HepG2 (cell line): ENCODE measurements around the gene CCDC66. TPM values are rescaled to one million over a fixed set of nuclear protein-coding genes. Genes with fewer than 3 reads are reported as not detected.

Experiments
- ATAC-seq: fragments of 200-7000 bp; cut with Tn5 transposase; 3 replicates; pipeline ENCODE4 v1.9.1; 2020; ENCODE audit warnings: mild to moderate bottlenecking, moderate library complexity
- BruUV-seq: library from RNA; stranded (reverse); fragments of 400-500 nt; replicated peaks from 2 replicates; lab custom pipeline; 2021; lab: Mats Ljungman, UMichigan
- CTCF ChIA-PET: fragments of 300-600 bp; formaldehyde crosslinking; extraction: SDS; loops from one replicate; lab custom pipeline; 2021; ENCODE audit warnings: low total read pairs, inconsistent platforms, low intra/inter-chr PET ratio; lab: Yijun Ruan, JAX
- POLR2A ChIA-PET: fragments of 350-600 bp; sonication (Branson Sonifier 250); formaldehyde crosslinking; loops from one replicate; lab custom pipeline; 2020; ENCODE audit warnings: antibody characterized with exemption, inconsistent platforms; lab: Yijun Ruan, JAX
- DNase-seq: peaks from one replicate; pipeline ENCODE4 v3.0.0-alpha.2; 2015; ENCODE audit warnings: low spot score
- FAIRE-seq: peaks from 3 replicates; lab custom pipeline; 2011; peaks lifted over from hg19 to GRCh38; lab: Jason Lieb, UNC
- H2AFZ ChIP-seq: one replicate; pipeline ENCODE4 v1.6.1; 2011; ENCODE audit warnings: low read length, inconsistent platforms
- H3K27ac ChIP-seq: fragments of 300-600 bp; 3 replicates; pipeline ENCODE4 v1.8.0; 2011; ENCODE audit warnings: mixed run types, mild to moderate bottlenecking, mixed read lengths, low read length, inconsistent platforms; ENCODE audit not compliant: insufficient read depth; ENCODE audit errors: extremely low read length
- H3K27me3 ChIP-seq, 2 experiments: fragments of 200-600 bp in 1 of 2; 2 replicates in 1 of 2; 3 replicates in 1 of 2; pipeline versions ENCODE4 v1.6.0 to v1.8.0; 2011; ENCODE audit warnings: low read length in 2 of 2, mild to moderate bottlenecking in 2 of 2, moderate library complexity in 2 of 2, inconsistent platforms in 1 of 2; ENCODE audit not compliant: insufficient read depth in 2 of 2, control insufficient read depth in 1 of 2
- H3K36me3 ChIP-seq, 2 experiments: fragments of 200-600 bp in 1 of 2; replicated peaks in 1 of 2; 2 replicates in 1 of 2; 3 replicates in 1 of 2; pipeline versions ENCODE4 v1.5.1 to v1.8.0; 2011; ENCODE audit warnings: low read length in 2 of 2, inconsistent platforms in 1 of 2; ENCODE audit not compliant: insufficient read depth in 2 of 2, control insufficient read depth in 1 of 2
- H3K4me1 ChIP-seq: 2 replicates; pipeline ENCODE4 v1.5.1; 2012; ENCODE audit warnings: low read length, inconsistent platforms; ENCODE audit not compliant: insufficient read depth
- H3K4me2 ChIP-seq: 2 replicates; pipeline ENCODE4 v1.6.0; 2011; ENCODE audit warnings: low read depth, low read length, inconsistent platforms
- H3K4me3 ChIP-seq, 3 experiments: fragments of 200-600 bp in 1 of 3; sonication (generic), shearing (Covaris generic) in 1 of 3; replicated peaks in 1 of 3; 2 replicates each; pipeline ENCODE4 v1.5.1; 2011 to 2016; ENCODE audit warnings: low read length in 3 of 3, inconsistent platforms in 2 of 3, low read depth in 2 of 3, mild to moderate bottlenecking in 2 of 3, control low read depth in 1 of 3, mixed read lengths in 1 of 3; ENCODE audit not compliant: insufficient read depth in 1 of 3
- H3K79me2 ChIP-seq: one replicate; pipeline ENCODE4 v1.6.1; 2011; ENCODE audit warnings: low read length, inconsistent platforms; ENCODE audit not compliant: insufficient read depth
- H3K9ac ChIP-seq: 2 replicates; pipeline ENCODE4 v1.6.0; 2011; ENCODE audit warnings: mild to moderate bottlenecking, low read depth, low read length, inconsistent platforms; ENCODE audit not compliant: insufficient read depth
- H3K9me3 ChIP-seq: 2 replicates; pipeline ENCODE4 v1.5.1; 2012; ENCODE audit warnings: mild to moderate bottlenecking, low read length
- H4K20me1 ChIP-seq: 2 replicates; pipeline ENCODE4 v1.6.0; 2011; ENCODE audit warnings: inconsistent platforms, mild to moderate bottlenecking, low read length, moderate library complexity; ENCODE audit not compliant: insufficient read depth
- ADNP ChIP-seq: sonication (generic); formaldehyde crosslinking; IDR thresholded peaks from 2 replicates; pipeline ENCODE4 v1.4.0; 2020; ENCODE audit warnings: missing genetic modification reagents
- FOXA3 ChIP-seq: IDR thresholded peaks from 2 replicates; pipeline ENCODE4 v1.6.1; 2016; ENCODE audit warnings: missing genetic modification reagents, missing compliant biosample characterization
- GTF2F1 ChIP-seq: fragments of 150-350 bp; IDR thresholded peaks from 2 replicates; pipeline ENCODE4 v1.6.1; 2014; ENCODE audit warnings: low read length
- KIAA2018 ChIP-seq: sonication (generic); formaldehyde crosslinking; IDR thresholded peaks from 2 replicates; pipeline ENCODE4 v1.5.0; 2020; ENCODE audit warnings: mild to moderate bottlenecking, missing genetic modification reagents, borderline replicate concordance
- MTF2 ChIP-seq: sonication (generic); formaldehyde crosslinking; IDR thresholded peaks from 2 replicates; pipeline ENCODE4 v1.5.0; 2020; ENCODE audit warnings: missing genetic modification reagents, borderline replicate concordance
- SNAPC5 ChIP-seq: sonication (generic); formaldehyde crosslinking; IDR thresholded peaks from 2 replicates; pipeline ENCODE4 v1.8.1; 2023; ENCODE audit warnings: mild to moderate bottlenecking, missing genetic modification reagents, borderline replicate concordance
- SNRNP70 ChIP-seq: fragments of 200-400 bp; formaldehyde crosslinking; IDR thresholded peaks from 2 replicates; pipeline ENCODE4 v1.6.1; 2017; ENCODE audit warnings: mild to moderate bottlenecking, low read depth, low read length, moderate library complexity
- ZNF30 ChIP-seq: sonication (generic); formaldehyde crosslinking; IDR thresholded peaks from 2 replicates; pipeline ENCODE4 v1.5.0; 2020; ENCODE audit warnings: mild to moderate bottlenecking, missing genetic modification reagents
- ZNF766 ChIP-seq: sonication (generic); formaldehyde crosslinking; IDR thresholded peaks from 2 replicates; pipeline ENCODE4 v1.5.0; 2020; ENCODE audit warnings: missing genetic modification reagents, borderline replicate concordance
- ZSCAN30 ChIP-seq: sonication (generic); formaldehyde crosslinking; IDR thresholded peaks from 2 replicates; pipeline ENCODE4 v1.5.0; 2020; ENCODE audit warnings: mild to moderate bottlenecking, missing genetic modification reagents
- ZZZ3 ChIP-seq: sonication (generic); formaldehyde crosslinking; IDR thresholded peaks from 2 replicates; pipeline ENCODE4 v1.4.0; 2020; ENCODE audit warnings: missing genetic modification reagents, mild to moderate bottlenecking, borderline replicate concordance
- WGBS: methylation state at CpG from one replicate; pipeline ENCODE4 v1.1.6; 2017; ENCODE audit warnings: low lambda C conversion rate; 5-methylcytosine and 5-hydroxymethylcytosine counted together
- in situ Hi-C: cut with HindIII; loops from 2 replicates; pipeline ENCODE4 v1.10.0; 2017; ENCODE audit warnings: low pct_unique_long_range_greater_than_20kb; ENCODE audit not compliant: extremely low pct_ligation_motif_present
- intact Hi-C: fragments of 100-400 bp; cut with micrococcal nuclease; formaldehyde crosslinking; loops from one replicate; pipeline ENCODE4 v1.10.0; 2022; ENCODE audit not compliant: unreplicated experiment
- polyA plus RNA-seq, 8 experiments: library from polyadenylated mRNA; depleted of rRNA in 3 of 8; stranded (reverse) in 7 of 8; unstranded in 1 of 8; fragments of >200 nt; fragmentation: Illumina TruSeq in 4 of 8; extraction: Trizol in 4 of 8; gene quantifications; 2 replicates each; pipeline versions ENCODE4 v1.2.1 to v1.2.3, GENCODE V29; 2011 to 2016; ENCODE audit warnings: low read depth in 4 of 8, missing spikeins in 1 of 8, mixed read lengths in 1 of 8; ENCODE audit not compliant: insufficient read depth in 1 of 8
- total RNA-seq, 5 experiments: library from RNA; depleted of rRNA; stranded (reverse); fragments of >200 nt; fragmentation: Illumina TruSeq; extraction: Trizol; gene quantifications; 2 replicates each; pipeline ENCODE4 v1.2.3, GENCODE V29; 2016; ENCODE audit warnings: low read depth in 1 of 5
- TF ChIP-seq, protein P1 (sequence below): sonication (generic); formaldehyde crosslinking; IDR thresholded peaks from 2 replicates; pipeline ENCODE4 v1.4.0; 2020; ENCODE audit warnings: missing genetic modification reagents, borderline replicate concordance

The CCDC66 gene
- total and polyA plus RNA-seq, 2 of the 13 experiments (the other 11 are each of a cell fraction or from before 2014, with no cell fraction given): 8.4 to 19.9 TPM

- intact Hi-C loops: no loop called here
- no TSS peak for BruUV-seq
- no peak for ATAC-seq
These were observed 67.8 kb downstream of the CCDC66 start for GRCh38 chr3:56624725-56625124.

GRCh38 chr3:56629047-56629446, 72.1 kb downstream of the CCDC66 start:
- no TSS peak for BruUV-seq
- POLR2A ChIA-PET: interaction anchor here (0.7 to 1.2 kb wide), 3 partner anchors 10 to 53 kb away, joined by 3 to 4 read pairs (median 3); no protein-coding TSS in a partner anchor
- FAIRE-seq (no peak), DNase-seq (no peak), ATAC-seq (peak; percentile 55)
- H3K4me1 ChIP-seq: peaks cover 12% of the 10 kb centered on the region; the same call in 1 of the 2 replicates
- H3K27ac ChIP-seq: no peak overlapping the region
- no peaks in the 10 kb centered on the region for H4K20me1 ChIP-seq
- peaks cover 0 to 24% of the 10 kb centered on the region in 2 experiments; a peak in 2 of 5 replicates for H3K36me3 ChIP-seq
- no peaks in the 10 kb centered on the region for H3K79me2 ChIP-seq
- no peak overlapping the region for H3K4me2 ChIP-seq
- H3K27me3 ChIP-seq: no peaks in the 10 kb centered on the region
- CTCF ChIA-PET: no interaction called here
- H2AFZ ChIP-seq: no peak overlapping the region
- intact Hi-C loops: no loop called here
- no peak overlapping the region for H3K4me3 ChIP-seq
- no peaks in the 10 kb centered on the region for H3K9me3 ChIP-seq
- in situ Hi-C loops: no loop called here
- no peak overlapping the region for H3K9ac ChIP-seq
- WGBS: 95% methylated on average over 2 of the region's 2 CpGs
- TF ChIP-seq, protein P1, sequence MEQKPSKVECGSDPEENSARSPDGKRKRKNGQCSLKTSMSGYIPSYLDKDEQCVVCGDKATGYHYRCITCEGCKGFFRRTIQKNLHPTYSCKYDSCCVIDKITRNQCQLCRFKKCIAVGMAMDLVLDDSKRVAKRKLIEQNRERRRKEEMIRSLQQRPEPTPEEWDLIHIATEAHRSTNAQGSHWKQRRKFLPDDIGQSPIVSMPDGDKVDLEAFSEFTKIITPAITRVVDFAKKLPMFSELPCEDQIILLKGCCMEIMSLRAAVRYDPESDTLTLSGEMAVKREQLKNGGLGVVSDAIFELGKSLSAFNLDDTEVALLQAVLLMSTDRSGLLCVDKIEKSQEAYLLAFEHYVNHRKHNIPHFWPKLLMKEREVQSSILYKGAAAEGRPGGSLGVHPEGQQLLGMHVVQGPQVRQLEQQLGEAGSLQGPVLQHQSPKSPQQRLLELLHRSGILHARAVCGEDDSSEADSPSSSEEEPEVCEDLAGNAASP (CRISPR knock-in tag): no peak
- TF ChIP-seq FOXA3 (no peak), ZNF30 (CRISPR knock-in tag) (no peak), MTF2 (no peak), KIAA2018 (CRISPR knock-in tag) (no peak)

More at GRCh38 chr3:56624725-56625124, 67.8 kb downstream of the CCDC66 start:
- CTCF ChIA-PET: no interaction called here
- peaks cover 9% of the 10 kb centered on the region; the same call in 1 of the 2 replicates for H3K4me1 ChIP-seq
- no peak overlapping the region for H2AFZ ChIP-seq
- no peak for DNase-seq
- H3K9ac ChIP-seq: no peak overlapping the region
- no peak overlapping the region for H3K27ac ChIP-seq
- WGBS: 94% methylated on average over 3 of the region's 3 CpGs
- H3K36me3 ChIP-seq: peaks cover 2 to 36% of the 10 kb centered on the region in 2 experiments
- no peak overlapping the region for H3K4me2 ChIP-seq
- H3K4me3 ChIP-seq: no peak overlapping the region
- no peaks in the 10 kb centered on the region for H3K79me2 ChIP-seq
- H3K27me3 ChIP-seq: no peaks in the 10 kb centered on the region
- POLR2A ChIA-PET: no interaction called here
- H3K9me3 ChIP-seq: no peaks in the 10 kb centered on the region
- H4K20me1 ChIP-seq: no peaks in the 10 kb centered on the region
- TF ChIP-seq ZSCAN30 (CRISPR knock-in tag) (no peak), ADNP (no peak), GTF2F1 (no peak), ZZZ3 (CRISPR knock-in tag) (no peak), SNRNP70 (no peak), ZNF766 (no peak), SNAPC5 (CRISPR knock-in tag) (no peak)
- TF ChIP-seq, all 625 proteins: peak for 0
- no peak for FAIRE-seq
- in situ Hi-C loops: no loop called here
